Measurements from ENCODE around the gene DCUN1D2.
"Not testable (repeated sequence)": the region's sequence is repeated elsewhere in the genome, so short reads cannot be mapped to it uniquely, and the experiment has no call there.

DCUN1D2 gene

DNA sequence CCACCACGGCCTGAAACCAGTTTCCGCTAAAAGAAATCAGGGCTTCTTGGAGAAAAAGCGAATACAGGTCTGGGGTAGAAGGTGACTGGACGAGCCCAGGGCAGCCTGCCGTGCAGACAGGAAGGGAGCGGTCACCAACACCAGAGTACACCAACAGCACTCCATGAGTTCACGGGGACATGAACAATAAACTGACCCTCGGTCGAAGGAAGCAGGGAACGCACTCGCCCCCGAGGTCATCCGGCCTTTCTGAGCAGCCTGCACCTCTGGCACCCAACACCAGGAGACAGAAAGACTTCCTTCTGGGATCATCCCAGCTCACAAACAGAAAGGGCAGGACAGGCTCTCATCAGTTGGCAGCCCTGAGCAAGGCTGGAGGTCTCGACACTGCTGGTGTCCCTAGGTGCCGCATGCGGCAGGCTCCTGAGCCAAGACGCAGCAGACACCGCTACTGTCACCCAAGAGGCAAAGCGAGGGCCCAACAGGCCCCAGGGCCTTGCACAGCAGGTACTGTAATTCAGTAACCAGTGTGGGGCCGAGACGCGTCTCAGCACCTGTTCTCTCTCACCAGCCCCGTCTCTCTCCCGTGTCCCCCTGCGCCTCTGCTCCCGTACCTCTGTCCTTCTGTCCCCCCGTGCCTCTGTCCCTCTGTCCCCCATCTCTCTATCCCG is 18.0 kb downstream of the DCUN1D2 start:
- DNase-seq (ENCODE audit: low spot score in 2 of 2) (no peak), ATAC-seq (ENCODE audit: low read depth) (no peak)
- Mint-ChIP-seq H3K27me3 (no peaks in the 10 kb centered on the region), H3K4me1 (no peaks in the 10 kb centered on the region), H3K9me3 (no peaks in the 10 kb centered on the region), H3K27ac (no peak overlapping the region), H3K4me3 (no peak overlapping the region), H3K36me3 (peaks cover 45% of the 10 kb centered on the region)

- Mint-ChIP-seq H3K27me3 (no peaks in the 10 kb centered on the region), H3K36me3 (peaks cover 41% of the 10 kb centered on the region), H3K4me3 (no peak overlapping the region), H3K27ac (no peak overlapping the region), H3K9me3 (no peaks in the 10 kb centered on the region), H3K4me1 (no peaks in the 10 kb centered on the region)
- DNase-seq (ENCODE audit: low spot score in 2 of 2) (no peak), ATAC-seq (ENCODE audit: low read depth) (no peak)
Observed at GRCh38 chr13:113471844-113472243, 18.7 kb downstream of the DCUN1D2 start.

DNA sequence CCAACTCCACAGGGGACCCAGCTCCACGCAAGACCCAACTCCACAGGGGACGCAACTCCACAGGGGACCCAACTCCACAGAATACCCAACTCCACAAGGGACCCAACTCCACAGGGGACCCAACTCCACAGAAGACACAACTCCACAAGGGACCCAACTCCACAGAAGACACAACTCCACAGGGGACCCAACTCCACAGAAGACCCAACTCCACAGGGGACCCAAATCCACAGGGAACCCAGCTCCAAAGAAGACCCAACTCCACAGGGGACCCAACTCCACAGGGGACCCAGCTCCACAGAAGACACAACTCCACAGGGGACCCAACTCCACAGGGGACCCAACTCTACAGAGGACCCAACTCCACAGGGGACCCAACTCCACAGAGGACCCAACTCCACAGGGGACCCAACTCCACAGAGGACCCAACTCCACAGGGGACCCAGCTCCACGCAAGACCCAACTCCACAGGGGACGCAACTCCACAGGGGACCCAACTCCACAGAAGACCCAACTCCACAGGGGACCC is 19.8 kb downstream of the DCUN1D2 start:
- H3K27me3 Mint-ChIP-seq; H3K9me3 Mint-ChIP-seq; DNase-seq (ENCODE audit: low spot score in 2 of 2); ATAC-seq (ENCODE audit: low read depth); H3K4me3 Mint-ChIP-seq; H3K27ac Mint-ChIP-seq; H3K4me1 Mint-ChIP-seq: not testable (repeated sequence)
- peaks cover 34% of the 10 kb centered on the region for H3K36me3 Mint-ChIP-seq

DNA sequence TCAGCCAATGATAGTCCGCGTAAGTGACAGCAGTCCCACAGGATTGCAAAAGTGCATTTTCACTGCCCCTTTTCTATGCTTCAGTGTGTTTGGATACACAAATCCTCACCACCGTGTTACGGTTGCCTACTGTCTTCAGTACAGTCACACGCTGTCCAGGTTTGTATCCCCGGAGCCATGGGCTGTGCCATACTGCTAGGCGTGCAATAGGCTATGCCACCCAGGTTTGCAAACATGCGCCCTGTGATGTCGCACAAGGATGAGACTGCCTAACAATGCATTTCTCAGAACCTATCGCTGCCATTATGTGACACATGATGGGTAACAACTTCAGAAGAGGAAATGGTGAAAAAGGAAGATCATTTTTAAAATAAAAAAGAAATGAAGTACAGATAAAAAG is 20.4 kb downstream of the DCUN1D2 start:
- ATAC-seq (ENCODE audit: low read depth) (no peak), DNase-seq (ENCODE audit: low spot score in 2 of 2) (no peak)
- no peak overlapping the region for H3K27ac Mint-ChIP-seq
- no peaks in the 10 kb centered on the region for H3K4me1 Mint-ChIP-seq
- peaks cover 32% of the 10 kb centered on the region for H3K36me3 Mint-ChIP-seq
- no peak overlapping the region for H3K4me3 Mint-ChIP-seq
- H3K27me3 Mint-ChIP-seq, result no peaks in the 10 kb centered on the region
- no peaks in the 10 kb centered on the region for H3K9me3 Mint-ChIP-seq

DNA sequence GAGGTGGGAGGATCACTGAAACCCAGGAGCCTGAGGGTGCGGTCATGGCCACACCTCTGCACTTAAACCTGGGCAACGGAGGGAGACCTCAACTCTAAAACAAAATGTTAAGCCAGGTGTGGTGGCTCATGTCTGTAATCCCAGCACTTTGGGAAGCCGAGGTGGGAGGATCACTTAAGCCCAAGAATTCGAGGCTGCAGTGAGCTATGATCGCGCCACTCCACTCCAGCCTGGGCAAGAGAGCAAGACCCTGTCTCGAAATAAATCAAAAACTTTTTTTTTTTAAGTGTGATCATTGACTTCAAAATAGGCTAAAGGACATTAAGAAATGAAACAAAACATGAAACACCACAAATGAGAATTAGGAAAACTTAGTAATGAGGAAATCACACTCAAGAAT is 20.9 kb downstream of the DCUN1D2 start:
- H3K27ac Mint-ChIP-seq, result no peak overlapping the region
- H3K4me3 Mint-ChIP-seq, result no peak overlapping the region
- no peaks in the 10 kb centered on the region for H3K4me1 Mint-ChIP-seq
- DNase-seq (ENCODE audit: low spot score in 2 of 2) (no peak), ATAC-seq (ENCODE audit: low read depth) (no peak)
- H3K9me3 Mint-ChIP-seq, result no peaks in the 10 kb centered on the region
- H3K36me3 Mint-ChIP-seq, result peaks cover 31% of the 10 kb centered on the region
- no peaks in the 10 kb centered on the region for H3K27me3 Mint-ChIP-seq

DNA sequence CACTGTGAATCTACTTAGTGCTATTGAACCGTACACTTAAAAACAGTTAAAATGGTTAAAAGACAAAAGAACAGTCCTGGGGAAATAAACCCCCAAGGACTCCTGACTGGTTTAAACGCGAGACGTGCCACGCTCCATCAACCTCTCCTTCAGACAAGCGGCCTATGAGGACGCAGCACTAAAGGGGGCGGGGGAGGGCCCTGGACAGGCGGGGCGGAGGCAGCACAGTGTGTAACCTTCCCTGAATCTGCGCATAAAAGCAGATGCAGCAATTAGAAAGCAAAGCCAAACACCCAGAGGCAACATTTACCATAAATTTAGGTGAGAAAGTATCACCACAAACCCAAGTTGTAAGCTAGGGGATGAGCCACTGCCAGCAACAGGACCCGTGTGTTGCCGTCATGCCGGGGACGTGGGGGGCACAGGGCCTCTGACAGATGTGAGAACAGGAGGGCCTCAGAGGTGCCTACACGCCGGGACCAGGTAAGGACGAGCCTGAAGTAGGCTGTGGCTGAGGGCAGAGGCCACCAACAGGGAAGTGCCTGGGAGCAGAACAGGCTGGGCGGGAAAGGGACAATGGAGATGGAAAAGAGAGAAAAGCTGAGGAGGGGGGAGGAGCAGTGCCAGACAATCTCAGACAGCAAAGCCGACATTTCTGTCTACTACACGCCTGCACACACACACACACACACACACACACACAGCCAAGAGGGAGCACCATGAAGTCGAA is 21.9 kb downstream of the DCUN1D2 start:
- H3K27me3 Mint-ChIP-seq, result no peaks in the 10 kb centered on the region
- H3K27ac Mint-ChIP-seq, result no peak overlapping the region
- no peak for DNase-seq (ENCODE audit: low spot score in 2 of 2)
- no peak for ATAC-seq (ENCODE audit: low read depth)
- H3K4me3 Mint-ChIP-seq, result no peak overlapping the region
- H3K36me3 Mint-ChIP-seq, result peaks cover 26% of the 10 kb centered on the region
- H3K4me1 Mint-ChIP-seq, result no peaks in the 10 kb centered on the region
- no peaks in the 10 kb centered on the region for H3K9me3 Mint-ChIP-seq

GRCh38 chr13:113468029-113468428 is 22.5 kb downstream of the DCUN1D2 start:
- DNase-seq (ENCODE audit: low spot score in 2 of 2) (no peak), ATAC-seq (ENCODE audit: low read depth) (no peak)
- Mint-ChIP-seq H3K4me3 (no peak overlapping the region), H3K27ac (no peak overlapping the region), H3K9me3 (no peaks in the 10 kb centered on the region), H3K4me1 (no peaks in the 10 kb centered on the region), H3K27me3 (no peaks in the 10 kb centered on the region), H3K36me3 (peaks cover 22% of the 10 kb centered on the region)

- Mint-ChIP-seq H3K36me3 (peaks cover 16% of the 10 kb centered on the region), H3K4me1 (no peaks in the 10 kb centered on the region), H3K4me3 (no peak overlapping the region), H3K27ac (no peak overlapping the region), H3K9me3 (no peaks in the 10 kb centered on the region), H3K27me3 (no peaks in the 10 kb centered on the region)
- ATAC-seq (ENCODE audit: low read depth) (no peak), DNase-seq (ENCODE audit: low spot score in 2 of 2) (no peak)
Observed at GRCh38 chr13:113466383-113466782, 24.1 kb downstream of the DCUN1D2 start.

- Mint-ChIP-seq H3K36me3 (peaks cover 9% of the 10 kb centered on the region), H3K27ac (no peak overlapping the region), H3K4me1 (no peaks in the 10 kb centered on the region), H3K27me3 (no peaks in the 10 kb centered on the region), H3K9me3 (no peaks in the 10 kb centered on the region), H3K4me3 (no peak overlapping the region)
- ATAC-seq (ENCODE audit: low read depth) (no peak), DNase-seq (ENCODE audit: low spot score in 2 of 2) (no peak)
Observed at GRCh38 chr13:113465300-113465699, 25.2 kb downstream of the DCUN1D2 start.

- no peak overlapping the region for H3K4me3 Mint-ChIP-seq
- no peaks in the 10 kb centered on the region for H3K27me3 Mint-ChIP-seq
- ATAC-seq (ENCODE audit: low read depth) (no peak), DNase-seq (ENCODE audit: low spot score in 2 of 2) (no peak)
- H3K4me1 Mint-ChIP-seq, result no peaks in the 10 kb centered on the region
- H3K9me3 Mint-ChIP-seq, result no peaks in the 10 kb centered on the region
- no peak overlapping the region for H3K27ac Mint-ChIP-seq
- H3K36me3 Mint-ChIP-seq, result peaks cover 13% of the 10 kb centered on the region
Observed at GRCh38 chr13:113464476-113464875, 26.0 kb downstream of the DCUN1D2 start.

DNA sequence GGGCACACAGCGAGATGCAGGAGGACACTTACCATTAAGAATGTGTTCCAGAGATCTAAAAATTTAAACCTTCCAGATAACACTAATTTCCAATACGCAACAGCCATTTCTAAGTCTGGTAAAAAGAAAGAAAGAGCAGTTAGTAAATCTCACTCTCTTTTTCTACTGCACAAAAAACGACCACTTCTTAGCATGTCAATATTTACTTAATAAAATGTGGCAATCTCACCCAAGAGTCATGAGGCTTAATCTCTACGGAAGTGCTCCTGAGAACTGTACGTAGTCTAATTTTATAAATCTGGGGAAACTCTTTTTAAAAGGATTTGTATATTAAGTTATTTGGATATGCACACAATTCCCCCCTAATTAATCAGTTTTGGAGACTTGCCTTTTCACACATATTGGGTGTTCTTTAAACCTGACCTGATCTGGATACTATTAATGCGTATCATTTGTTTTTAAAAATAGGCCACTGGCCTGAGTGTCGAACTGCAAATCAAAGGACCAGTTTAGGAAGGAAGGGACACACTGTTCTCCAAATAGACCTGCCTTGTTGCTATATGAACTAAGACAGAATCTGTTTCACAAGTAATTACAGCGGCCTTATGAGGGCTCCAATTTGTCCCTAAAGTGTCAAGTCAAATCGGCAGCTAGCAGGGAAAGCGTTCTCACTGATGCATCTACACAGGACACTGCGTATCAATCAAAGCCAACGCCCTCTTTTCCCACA is 29.3 kb downstream of the DCUN1D2 start:
- no peaks in the 10 kb centered on the region for H3K9me3 Mint-ChIP-seq
- H3K36me3 Mint-ChIP-seq, result peaks cover 4% of the 10 kb centered on the region
- ATAC-seq (ENCODE audit: low read depth) (no peak), DNase-seq (ENCODE audit: low spot score in 2 of 2) (no peak)
- no peak overlapping the region for H3K27ac Mint-ChIP-seq
- no peaks in the 10 kb centered on the region for H3K27me3 Mint-ChIP-seq
- H3K4me1 Mint-ChIP-seq, result no peaks in the 10 kb centered on the region
- no peak overlapping the region for H3K4me3 Mint-ChIP-seq

GRCh38 chr13:113460599-113460998 is 29.9 kb downstream of the DCUN1D2 start:
- Mint-ChIP-seq H3K27me3 (no peaks in the 10 kb centered on the region), H3K36me3 (peaks cover 4% of the 10 kb centered on the region), H3K4me1 (no peaks in the 10 kb centered on the region), H3K27ac (no peak overlapping the region), H3K9me3 (no peaks in the 10 kb centered on the region), H3K4me3 (no peak overlapping the region)
- DNase-seq (ENCODE audit: low spot score in 2 of 2), result no peak
- ATAC-seq (ENCODE audit: low read depth), result no peak

GRCh38 chr13:113460064-113460555 is 30.4 kb downstream of the DCUN1D2 start:
- no peaks in the 10 kb centered on the region for H3K4me1 Mint-ChIP-seq
- no peaks in the 10 kb centered on the region for H3K27me3 Mint-ChIP-seq
- H3K27ac Mint-ChIP-seq, result peak overlapping the region; percentile 24
- peaks cover 6% of the 10 kb centered on the region for H3K36me3 Mint-ChIP-seq
- ATAC-seq (ENCODE audit: low read depth) (no peak), DNase-seq (ENCODE audit: low spot score in 2 of 2) (no peak)
- H3K4me3 Mint-ChIP-seq, result no peak overlapping the region
- H3K9me3 Mint-ChIP-seq, result no peaks in the 10 kb centered on the region
